T-helper 22 cell (primary cell): ENCODE data around the gene MSANTD1.

ENCODE experiments used
- DNase-seq: peaks from one replicate; pipeline ENCODE4 v3.0.0-alpha.2; 2020; ENCODE audit warnings: low read depth

Gene MSANTD1

DNA sequence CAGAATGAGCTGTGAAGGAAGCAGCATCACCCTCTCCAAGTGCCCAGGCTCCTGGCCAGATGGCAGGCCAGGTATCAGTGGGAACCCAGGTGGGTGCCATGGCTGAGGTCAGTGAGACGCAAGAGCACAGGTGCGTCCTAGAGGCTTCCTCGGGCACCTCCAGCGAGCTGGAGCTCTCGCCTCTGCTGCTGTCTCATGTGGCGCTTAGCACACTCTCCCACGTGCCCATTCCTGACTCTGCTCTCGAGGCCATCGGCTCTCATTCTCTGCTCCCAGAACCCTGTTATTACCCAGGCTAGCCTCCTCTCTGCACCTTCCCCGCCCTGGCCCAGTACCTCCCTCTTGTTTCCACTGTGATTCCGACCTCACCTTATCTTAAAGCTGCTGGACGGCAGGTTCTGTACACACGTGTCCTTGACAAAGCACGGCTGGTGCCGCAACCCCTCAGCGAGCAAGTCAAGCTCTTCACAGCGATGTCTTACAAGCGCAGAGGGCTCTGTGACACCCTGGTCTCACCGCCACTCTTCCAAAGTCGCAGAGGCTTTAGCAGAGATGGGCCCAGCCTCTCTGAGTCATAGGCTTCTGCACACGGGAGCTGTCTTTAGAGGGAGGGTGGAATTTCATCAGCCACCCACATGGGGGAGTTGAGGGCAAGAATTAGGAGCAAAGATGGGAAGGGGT is 15.4 kb upstream of the MSANTD1 start:
- DNase-seq = no peak

GRCh38 chr4:3234171-3235029 is 14.6 kb upstream of the MSANTD1 start:
- no peak for DNase-seq

DNA sequence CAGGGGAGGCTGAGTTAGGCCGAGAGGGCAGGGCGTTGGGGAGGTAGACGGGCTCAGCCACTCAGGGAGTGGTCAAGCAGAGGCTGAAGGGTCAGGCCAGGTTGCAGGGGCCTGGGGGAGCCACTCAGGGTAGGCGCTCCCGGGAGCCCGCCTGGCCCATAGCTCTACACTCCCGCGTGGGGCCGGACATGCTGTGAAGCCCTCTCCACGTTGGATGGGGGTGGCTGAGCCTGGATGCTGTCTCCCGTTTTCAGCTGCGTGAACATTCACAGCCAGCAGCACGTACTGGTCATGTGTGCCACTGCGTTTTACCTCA is 14.0 kb upstream of the MSANTD1 start:
- no peak for DNase-seq

DNA sequence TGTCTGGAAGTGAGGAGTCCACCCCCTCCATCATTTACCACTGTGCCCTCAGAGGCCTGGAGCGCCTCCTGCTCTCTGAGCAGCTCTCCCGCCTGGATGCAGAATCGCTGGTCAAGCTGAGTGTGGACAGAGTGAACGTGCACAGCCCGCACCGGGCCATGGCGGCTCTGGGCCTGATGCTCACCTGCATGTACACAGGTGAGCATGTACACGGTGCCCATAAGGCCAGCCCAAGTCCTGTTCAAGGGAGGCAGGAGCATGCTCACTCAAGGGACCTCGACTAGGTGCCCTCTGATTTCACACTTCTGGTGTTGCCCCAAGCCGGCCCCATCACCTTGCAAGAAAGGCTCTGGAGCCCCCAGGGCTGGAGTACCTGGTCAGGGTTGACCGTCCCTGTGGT is 13.4 kb upstream of the MSANTD1 start:
- DNase-seq = no peak

DNA sequence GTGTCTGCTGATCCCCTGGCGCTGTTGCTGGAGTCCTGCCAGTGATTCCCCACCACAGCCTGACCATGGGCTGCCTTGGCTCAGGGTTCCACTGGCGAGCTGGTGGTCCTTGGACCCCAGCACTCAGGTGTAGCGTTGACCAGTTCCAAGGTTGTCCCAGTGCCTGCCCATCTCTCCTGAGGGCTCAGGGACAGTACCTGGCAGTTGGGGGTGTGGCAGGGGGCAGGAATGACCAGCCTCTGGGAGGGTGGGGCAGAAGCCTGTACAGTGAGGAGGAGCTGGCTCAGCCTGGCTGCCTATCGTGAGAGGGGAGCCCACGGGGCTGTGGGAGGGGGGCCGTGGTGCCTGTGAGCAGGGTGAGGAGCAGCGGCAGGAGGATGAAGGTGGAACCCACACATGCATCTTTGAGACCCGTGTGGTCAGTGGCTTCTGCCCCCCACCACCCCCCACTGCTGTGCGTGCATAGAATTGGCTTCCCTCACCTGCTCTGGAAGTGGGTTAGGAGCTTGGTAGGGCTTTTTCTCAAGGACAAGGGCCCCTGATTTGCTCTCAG is 12.6 kb upstream of the MSANTD1 start:
- DNase-seq = no peak

DNA sequence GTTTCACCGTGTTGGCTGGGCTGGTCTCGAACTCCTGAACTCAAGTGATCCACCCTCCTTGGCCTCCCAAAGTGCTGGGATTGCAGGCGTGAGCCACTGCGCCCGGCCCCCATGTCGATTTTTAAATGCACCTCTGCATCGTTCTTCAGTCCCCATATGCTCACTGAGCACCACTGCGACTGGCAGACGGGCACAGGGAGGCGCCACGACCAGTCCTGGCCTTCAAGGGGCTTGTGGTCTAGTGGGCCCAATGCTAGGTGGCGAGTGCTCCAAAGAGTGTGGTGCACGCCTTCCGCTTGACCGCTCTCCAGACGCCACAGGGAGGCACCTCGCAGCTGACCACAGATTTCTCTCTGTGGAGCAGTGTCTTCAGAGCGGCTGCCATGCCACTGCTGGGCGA is 11.7 kb upstream of the MSANTD1 start:
- DNase-seq = no peak

DNA sequence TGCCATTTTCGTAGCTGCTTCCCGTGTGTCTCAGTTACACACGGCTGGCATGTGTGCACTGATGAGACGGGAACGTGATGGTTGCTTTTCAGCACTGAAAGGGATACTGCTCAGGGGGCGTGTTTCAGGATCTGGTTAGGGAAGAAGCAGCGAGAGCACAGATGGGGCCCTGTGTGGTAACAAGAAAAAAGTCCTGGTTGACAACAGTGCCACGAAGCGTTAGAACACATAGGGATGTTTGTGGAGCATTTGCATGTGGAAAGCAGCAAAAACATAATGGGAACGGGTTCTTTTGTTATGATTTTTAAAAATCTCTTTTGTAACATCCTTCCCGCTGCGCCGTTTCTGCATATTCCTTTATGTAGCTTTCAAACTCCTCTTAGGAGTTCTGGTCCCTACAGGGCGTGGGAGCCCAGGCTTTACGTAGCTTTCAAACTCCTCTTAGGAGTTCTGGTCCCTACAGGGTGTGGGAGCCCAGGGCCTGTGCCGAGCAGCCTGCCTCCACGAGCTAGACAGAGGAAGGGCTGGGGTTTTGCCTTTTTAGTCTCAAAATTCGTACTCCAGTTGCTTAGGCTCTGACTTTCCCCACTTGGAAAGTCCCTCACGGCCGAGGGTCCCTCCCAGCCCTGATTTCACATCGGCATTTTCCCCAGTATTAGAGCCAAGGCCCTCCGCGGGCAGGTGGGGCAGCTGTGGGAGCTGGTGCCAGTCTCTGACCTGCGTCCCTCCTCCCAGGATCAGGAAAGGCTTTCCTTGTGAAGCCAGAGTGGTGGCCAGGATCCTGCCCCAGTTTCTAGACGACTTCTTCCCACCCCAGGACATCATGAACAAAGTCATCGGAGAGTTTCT is 11.0 kb upstream of the MSANTD1 start:
- no peak for DNase-seq

DNA sequence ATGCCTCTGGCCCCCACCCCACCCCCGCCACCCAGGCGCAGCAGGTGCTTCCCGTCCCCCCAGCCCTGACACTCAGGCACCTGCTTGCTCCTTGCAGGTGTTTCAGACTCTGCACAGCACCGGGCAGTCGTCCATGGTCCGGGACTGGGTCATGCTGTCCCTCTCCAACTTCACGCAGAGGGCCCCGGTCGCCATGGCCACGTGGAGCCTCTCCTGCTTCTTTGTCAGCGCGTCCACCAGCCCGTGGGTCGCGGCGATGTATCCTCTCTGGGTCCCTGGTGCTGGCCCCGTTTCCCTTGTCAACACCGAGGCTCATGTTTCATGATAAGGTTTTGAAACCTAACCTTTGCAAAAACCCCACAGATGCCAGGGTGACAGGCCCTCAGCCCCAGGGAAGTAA is 10.2 kb upstream of the MSANTD1 start:
- no peak for DNase-seq

DNA sequence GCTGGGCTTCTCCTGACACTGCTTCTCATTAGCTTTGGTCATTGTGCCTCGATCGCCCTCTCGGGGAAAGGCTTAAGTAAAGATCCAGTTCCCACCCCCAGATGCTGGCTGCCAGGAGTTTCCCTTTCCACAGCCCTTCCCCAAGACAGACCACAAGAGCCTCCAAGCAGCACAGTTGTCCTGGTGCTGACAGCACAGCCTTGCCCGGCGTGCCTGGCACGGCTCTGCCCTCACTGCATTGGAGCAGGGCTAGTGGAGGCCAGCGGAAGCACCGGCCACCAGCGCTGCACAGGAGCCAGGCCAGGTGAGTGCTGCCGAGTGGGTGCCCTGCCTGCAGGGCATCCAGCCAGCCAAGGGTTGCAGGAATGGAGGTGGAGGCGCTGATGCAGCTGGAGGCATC is 9.7 kb upstream of the MSANTD1 start:
- DNase-seq = no peak

DNA sequence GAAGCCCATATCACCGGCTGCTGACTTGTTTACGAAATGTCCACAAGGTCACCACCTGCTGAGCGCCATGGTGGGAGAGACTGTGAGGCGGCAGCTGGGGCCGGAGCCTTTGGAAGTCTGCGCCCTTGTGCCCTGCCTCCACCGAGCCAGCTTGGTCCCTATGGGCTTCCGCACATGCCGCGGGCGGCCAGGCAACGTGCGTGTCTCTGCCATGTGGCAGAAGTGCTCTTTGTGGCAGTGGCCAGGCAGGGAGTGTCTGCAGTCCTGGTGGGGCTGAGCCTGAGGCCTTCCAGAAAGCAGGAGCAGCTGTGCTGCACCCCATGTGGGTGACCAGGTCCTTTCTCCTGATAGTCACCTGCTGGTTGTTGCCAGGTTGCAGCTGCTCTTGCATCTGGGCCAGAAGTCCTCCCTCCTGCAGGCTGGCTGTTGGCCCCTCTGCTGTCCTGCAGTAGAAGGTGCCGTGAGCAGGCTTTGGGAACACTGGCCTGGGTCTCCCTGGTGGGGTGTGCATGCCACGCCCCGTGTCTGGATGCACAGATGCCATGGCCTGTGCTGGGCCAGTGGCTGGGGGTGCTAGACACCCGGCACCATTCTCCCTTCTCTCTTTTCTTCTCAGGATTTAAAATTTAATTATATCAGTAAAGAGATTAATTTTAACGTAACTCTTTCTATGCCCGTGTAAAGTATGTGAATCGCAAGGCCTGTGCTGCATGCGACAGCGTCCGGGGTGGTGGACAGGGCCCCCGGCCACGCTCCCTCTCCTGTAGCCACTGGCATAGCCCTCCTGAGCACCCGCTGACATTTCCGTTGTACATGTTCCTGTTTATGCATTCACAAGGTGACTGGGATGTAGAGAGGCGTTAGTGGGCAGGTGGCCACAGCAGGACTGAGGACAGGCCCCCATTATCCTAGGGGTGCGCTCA is 8.7 kb upstream of the MSANTD1 start:
- DNase-seq = no peak

GRCh38 chr4:3240936-3241522 is 7.9 kb upstream of the MSANTD1 start:
- no peak for DNase-seq

DNA sequence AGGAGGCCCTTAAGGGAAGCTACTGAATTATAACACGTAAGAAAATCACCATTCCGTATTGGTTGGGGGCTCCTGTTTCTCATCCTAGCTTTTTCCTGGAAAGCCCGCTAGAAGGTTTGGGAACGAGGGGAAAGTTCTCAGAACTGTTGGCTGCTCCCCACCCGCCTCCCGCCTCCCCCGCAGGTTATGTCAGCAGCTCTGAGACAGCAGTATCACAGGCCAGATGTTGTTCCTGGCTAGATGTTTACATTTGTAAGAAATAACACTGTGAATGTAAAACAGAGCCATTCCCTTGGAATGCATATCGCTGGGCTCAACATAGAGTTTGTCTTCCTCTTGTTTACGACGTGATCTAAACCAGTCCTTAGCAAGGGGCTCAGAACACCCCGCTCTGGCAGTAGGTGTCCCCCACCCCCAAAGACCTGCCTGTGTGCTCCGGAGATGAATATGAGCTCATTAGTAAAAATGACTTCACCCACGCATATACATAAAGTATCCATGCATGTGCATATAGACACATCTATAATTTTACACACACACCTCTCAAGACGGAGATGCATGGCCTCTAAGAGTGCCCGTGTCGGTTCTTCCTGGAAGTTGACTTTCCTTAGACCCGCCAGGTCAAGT is 6.9 kb upstream of the MSANTD1 start:
- no peak for DNase-seq

- no peak for DNase-seq
These were observed 5.7 kb upstream of the MSANTD1 start for GRCh38 chr4:3243136-3243780.

GRCh38 chr4:3244002-3244401 is 5.0 kb upstream of the MSANTD1 start:
- no peak for DNase-seq

- no peak for DNase-seq
These were observed 4.2 kb upstream of the MSANTD1 start for GRCh38 chr4:3244747-3245146.

DNA sequence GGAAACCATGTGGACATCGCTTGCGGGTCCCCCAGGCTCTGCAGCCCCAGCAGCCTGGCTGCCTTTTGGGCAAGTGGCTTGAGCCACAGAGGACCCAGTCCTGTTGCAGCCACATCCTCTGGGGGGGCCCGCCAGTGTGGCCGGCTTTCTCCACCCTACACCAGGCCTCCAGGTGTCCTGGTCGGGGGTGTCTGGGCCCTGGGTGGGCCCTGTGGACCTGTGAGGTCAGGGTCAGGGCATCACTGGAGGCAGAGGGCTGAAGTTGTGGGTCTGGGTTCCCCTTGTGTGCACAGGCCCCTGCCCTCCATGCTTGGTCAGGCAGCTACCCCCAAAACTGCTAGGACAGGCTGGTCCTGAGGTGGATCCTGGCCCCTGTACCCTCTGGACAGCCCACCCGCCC is 3.3 kb upstream of the MSANTD1 start:
- DNase-seq = no peak

DNA sequence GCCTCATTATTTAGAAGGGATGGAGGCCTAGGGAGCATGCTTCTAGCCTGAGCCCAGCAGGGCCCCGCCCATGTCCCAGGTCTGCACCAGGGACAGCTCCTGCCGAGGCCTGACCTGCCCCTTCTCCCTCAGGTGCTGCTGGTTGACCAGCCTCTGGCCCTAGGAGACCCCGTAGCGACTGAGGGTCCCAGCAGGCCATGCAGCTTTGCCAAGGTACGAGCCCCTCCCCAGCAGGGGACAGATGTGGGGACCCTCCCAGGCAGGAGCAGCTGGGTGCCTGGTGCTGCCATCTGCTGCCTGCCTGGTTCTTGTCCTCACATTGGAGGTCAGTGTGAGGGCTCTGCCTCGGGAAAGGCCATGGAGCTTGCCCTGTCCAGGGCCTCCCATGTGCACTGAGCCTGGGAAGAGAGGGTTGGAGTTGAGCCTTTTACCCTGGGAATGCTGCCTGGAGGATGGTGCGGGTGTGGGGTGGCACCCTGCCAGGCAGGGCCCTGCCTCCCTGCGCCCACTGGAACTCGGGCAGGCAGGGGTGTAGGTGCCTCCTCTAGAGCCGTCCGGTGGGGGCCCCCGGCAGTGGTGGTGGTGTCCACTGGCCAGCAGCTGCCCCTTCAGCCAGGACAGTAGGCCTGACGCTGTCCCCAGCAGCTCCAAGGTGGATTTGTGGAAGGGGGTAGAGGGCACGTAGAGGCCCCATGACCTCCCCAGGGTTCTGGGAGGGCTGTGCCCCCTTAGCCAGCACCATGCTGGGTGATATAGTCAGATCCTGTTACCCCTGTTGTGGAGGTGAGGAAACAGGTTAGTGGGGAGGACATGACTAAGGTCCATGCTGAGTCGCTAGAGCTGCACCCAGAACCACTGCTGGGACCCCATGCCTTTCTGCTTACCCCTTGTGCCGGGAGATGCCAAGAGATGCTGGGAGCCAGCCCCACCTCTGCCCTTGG is 2.2 kb upstream of the MSANTD1 start:
- DNase-seq = no peak

DNA sequence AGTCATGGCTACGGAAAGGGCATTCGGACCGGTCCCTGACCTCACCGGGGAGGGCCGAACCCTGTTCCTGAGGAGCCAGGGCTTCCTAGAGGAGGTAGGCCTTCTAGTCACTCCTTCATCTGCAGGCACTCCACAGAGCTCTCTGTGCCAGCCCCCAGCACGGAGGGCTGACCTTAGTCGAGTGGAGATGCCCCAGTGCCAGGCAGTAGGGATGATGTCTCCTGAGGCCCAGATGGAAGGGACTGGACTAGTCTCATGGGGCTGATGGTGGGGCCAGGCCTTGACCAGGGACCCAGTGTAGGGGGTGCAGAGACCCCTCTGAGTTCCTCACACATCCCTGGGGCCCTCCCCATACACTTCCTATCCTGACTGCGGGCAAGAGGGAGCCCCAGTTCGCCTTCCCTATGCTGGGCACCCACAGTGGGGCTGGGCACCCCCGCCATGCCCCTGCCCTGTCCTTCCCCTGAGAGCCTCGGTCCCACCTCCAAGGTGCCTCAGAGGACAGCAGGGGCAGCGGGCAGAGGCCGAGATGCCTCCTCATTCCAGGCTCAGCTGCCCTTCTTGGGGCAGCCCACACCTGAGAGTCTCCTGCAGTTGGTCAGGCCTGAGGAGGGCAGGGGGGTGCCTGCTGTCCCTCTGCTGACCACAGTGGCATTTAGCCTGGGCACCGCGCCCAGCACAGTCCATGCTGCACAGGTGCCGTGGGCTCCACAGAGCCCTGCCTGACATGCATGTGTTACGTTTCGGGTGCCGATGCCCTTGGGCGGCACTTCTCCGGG is 1.4 kb upstream of the MSANTD1 start:
- DNase-seq = no peak
